Measurements from ENCODE around the gene UMAD1. TPM values are rescaled to one million over a fixed set of nuclear protein-coding genes. Genes with fewer than 3 reads are reported as not detected.

Gene UMAD1
- total and polyA plus RNA-seq, 2 experiments from 2014 or later, result 8.4 to 12.4 TPM

DNA sequence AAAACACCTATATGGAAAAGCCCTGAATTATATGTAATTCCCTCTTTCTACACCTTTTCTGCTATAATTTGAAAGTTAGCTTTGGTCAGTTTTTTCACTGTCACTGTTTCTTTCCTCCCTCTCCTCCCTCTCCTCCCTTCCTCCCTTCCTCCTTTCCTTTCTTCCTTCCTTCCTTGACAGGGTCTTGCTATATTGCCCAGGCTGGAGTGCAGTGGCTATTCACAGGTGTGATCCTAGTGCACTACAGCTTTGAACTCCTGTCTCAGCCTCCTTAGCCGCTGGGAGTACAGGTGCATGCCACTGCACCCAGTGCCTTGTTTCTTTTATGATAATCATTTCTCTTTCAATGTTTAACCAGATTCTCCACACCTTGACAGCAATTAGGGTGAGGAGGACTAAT, 22.1 kb upstream of the UMAD1 start (continued):
- TF ChIP-seq, protein P1, sequence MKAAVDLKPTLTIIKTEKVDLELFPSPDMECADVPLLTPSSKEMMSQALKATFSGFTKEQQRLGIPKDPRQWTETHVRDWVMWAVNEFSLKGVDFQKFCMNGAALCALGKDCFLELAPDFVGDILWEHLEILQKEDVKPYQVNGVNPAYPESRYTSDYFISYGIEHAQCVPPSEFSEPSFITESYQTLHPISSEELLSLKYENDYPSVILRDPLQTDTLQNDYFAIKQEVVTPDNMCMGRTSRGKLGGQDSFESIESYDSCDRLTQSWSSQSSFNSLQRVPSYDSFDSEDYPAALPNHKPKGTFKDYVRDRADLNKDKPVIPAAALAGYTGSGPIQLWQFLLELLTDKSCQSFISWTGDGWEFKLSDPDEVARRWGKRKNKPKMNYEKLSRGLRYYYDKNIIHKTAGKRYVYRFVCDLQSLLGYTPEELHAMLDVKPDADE (IDR thresholded peaks at IDR 0.05), result no peak
- TF ChIP-seq, protein P2, sequence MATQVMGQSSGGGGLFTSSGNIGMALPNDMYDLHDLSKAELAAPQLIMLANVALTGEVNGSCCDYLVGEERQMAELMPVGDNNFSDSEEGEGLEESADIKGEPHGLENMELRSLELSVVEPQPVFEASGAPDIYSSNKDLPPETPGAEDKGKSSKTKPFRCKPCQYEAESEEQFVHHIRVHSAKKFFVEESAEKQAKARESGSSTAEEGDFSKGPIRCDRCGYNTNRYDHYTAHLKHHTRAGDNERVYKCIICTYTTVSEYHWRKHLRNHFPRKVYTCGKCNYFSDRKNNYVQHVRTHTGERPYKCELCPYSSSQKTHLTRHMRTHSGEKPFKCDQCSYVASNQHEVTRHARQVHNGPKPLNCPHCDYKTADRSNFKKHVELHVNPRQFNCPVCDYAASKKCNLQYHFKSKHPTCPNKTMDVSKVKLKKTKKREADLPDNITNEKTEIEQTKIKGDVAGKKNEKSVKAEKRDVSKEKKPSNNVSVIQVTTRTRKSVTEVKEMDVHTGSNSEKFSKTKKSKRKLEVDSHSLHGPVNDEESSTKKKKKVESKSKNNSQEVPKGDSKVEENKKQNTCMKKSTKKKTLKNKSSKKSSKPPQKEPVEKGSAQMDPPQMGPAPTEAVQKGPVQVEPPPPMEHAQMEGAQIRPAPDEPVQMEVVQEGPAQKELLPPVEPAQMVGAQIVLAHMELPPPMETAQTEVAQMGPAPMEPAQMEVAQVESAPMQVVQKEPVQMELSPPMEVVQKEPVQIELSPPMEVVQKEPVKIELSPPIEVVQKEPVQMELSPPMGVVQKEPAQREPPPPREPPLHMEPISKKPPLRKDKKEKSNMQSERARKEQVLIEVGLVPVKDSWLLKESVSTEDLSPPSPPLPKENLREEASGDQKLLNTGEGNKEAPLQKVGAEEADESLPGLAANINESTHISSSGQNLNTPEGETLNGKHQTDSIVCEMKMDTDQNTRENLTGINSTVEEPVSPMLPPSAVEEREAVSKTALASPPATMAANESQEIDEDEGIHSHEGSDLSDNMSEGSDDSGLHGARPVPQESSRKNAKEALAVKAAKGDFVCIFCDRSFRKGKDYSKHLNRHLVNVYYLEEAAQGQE (IDR thresholded peaks at IDR 0.05; ENCODE audit: unreplicated experiment), result no peak
- TF ChIP-seq STAT1 (IDR thresholded peaks at IDR 0.05; ENCODE audit: unreplicated experiment) (no peak), CREB1 (CRISPR knock-in tag; IDR thresholded peaks at IDR 0.05; ENCODE audit: low read depth) (no peak), POLR2AphosphoS5 (IDR thresholded peaks at IDR 0.05; ENCODE audit: low read depth) (no peak), EZH2 (IDR thresholded peaks at IDR 0.05; ENCODE audit: low read depth, unreplicated experiment) (no peak)
- TF ChIP-seq, protein P3, sequence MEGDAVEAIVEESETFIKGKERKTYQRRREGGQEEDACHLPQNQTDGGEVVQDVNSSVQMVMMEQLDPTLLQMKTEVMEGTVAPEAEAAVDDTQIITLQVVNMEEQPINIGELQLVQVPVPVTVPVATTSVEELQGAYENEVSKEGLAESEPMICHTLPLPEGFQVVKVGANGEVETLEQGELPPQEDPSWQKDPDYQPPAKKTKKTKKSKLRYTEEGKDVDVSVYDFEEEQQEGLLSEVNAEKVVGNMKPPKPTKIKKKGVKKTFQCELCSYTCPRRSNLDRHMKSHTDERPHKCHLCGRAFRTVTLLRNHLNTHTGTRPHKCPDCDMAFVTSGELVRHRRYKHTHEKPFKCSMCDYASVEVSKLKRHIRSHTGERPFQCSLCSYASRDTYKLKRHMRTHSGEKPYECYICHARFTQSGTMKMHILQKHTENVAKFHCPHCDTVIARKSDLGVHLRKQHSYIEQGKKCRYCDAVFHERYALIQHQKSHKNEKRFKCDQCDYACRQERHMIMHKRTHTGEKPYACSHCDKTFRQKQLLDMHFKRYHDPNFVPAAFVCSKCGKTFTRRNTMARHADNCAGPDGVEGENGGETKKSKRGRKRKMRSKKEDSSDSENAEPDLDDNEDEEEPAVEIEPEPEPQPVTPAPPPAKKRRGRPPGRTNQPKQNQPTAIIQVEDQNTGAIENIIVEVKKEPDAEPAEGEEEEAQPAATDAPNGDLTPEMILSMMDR (conservative IDR thresholded peaks at IDR 0.05; ENCODE audit: low read depth in 2 of 2), result no peak

DNA sequence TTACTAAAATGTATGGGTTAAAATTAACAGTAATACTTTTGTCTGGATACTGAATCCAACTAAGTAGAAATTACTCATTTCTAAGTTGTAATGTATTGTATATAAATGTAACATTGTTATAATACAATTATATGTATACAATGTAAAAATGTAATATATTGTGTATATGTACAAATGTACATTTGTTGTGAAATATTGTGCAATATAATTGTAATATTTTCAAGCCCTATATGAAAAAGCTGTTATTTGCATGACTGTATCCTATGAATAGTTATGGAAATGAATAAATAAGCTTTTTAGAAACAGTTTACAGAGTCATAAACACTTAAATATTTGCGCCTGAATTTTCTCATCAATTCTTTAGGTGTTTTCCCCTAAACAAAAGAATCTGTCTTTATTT, 20.3 kb upstream of the UMAD1 start:
- peaks cover 3% of the 10 kb centered on the region; the same call in 1 of the 3 replicates for H3K9me3 Mint-ChIP-seq
- no peak overlapping the region for H3K4me2 ChIP-seq
- H3K27ac ChIP-seq (ENCODE audit: low read depth), result no peak overlapping the region
- H3K36me3 ChIP-seq (ENCODE audit: insufficient read depth), result no peaks in the 10 kb centered on the region
- peaks cover 5% of the 10 kb centered on the region; the same call in 2 of the 3 replicates for H3K4me1 Mint-ChIP-seq
- H4K20me1 ChIP-seq (replicated peaks; ENCODE audit: insufficient read depth), result no peaks in the 10 kb centered on the region
- H3K27me3 Mint-ChIP-seq (ENCODE audit: insufficient read depth, low read depth, poor library complexity), result peaks cover 2% of the 10 kb centered on the region
- no peaks in the 10 kb centered on the region for H3K4me1 ChIP-seq (ENCODE audit: insufficient read depth)
- no peaks in the 10 kb centered on the region for H3K36me3 Mint-ChIP-seq (ENCODE audit: low read depth)
- H3K4me3 Mint-ChIP-seq, result no peak overlapping the region
- no peak overlapping the region for H3K27ac Mint-ChIP-seq
- H3K4me3 ChIP-seq, result no peak overlapping the region
- no peaks in the 10 kb centered on the region for H3F3A ChIP-seq (replicated peaks; ENCODE audit: low read depth)
- H3K27me3 ChIP-seq (ENCODE audit: insufficient read depth), result no peaks in the 10 kb centered on the region
- ATAC-seq (no peak), DNase-seq (ENCODE audit: low spot score) (no peak)
- no peaks in the 10 kb centered on the region for H3K9me2 ChIP-seq (ENCODE audit: insufficient read depth)
- H3K79me2 ChIP-seq (replicated peaks; ENCODE audit: insufficient read depth), result no peaks in the 10 kb centered on the region
- H2AFZ ChIP-seq, result no peak overlapping the region
- no peak for TF ChIP-seq POLR2AphosphoS5 (IDR thresholded peaks at IDR 0.05; ENCODE audit: low read depth)
- no peak for TF ChIP-seq JUNB (IDR thresholded peaks at IDR 0.05; ENCODE audit: unreplicated experiment)
- TF ChIP-seq ZNF462 (CRISPR knock-in tag; IDR thresholded peaks at IDR 0.05), result no peak
- no peak for TF ChIP-seq ZNF331 (CRISPR knock-in tag; IDR thresholded peaks at IDR 0.05; ENCODE audit: low read depth)
- TF ChIP-seq STAT1 (IDR thresholded peaks at IDR 0.05; ENCODE audit: unreplicated experiment), result no peak
- TF ChIP-seq ZNF114 (CRISPR knock-in tag; IDR thresholded peaks at IDR 0.05), result no peak
- no peak for TF ChIP-seq EZH2 (IDR thresholded peaks at IDR 0.05; ENCODE audit: low read depth, unreplicated experiment)
